ENCODE measurements around the gene RTL1. TPM values are rescaled to one million over a fixed set of nuclear protein-coding genes. Genes with fewer than 3 reads are reported as not detected.

RTL1 gene
- total RNA-seq, 1 experiment from 2014 or later: 0.16 TPM

DNA sequence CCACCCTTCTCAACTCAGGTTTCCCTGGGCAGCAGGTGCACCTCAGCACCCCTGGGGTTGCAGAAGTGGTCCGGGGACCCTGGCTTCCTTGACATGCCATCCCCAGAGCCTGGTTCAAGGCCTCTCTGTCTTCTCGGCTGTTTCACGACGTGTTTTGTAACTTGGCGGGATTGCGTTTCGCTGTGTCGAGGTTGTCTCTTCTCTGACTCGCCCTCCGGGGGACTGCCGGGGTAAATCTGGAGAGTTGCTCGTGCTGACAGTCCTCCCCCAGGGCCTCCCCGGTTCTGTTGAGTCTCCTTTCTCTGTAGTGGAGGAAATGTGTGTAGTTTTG, 52.0 kb downstream of the RTL1 start:
- DNase-seq (ENCODE audit: low spot score): no peak

DNA sequence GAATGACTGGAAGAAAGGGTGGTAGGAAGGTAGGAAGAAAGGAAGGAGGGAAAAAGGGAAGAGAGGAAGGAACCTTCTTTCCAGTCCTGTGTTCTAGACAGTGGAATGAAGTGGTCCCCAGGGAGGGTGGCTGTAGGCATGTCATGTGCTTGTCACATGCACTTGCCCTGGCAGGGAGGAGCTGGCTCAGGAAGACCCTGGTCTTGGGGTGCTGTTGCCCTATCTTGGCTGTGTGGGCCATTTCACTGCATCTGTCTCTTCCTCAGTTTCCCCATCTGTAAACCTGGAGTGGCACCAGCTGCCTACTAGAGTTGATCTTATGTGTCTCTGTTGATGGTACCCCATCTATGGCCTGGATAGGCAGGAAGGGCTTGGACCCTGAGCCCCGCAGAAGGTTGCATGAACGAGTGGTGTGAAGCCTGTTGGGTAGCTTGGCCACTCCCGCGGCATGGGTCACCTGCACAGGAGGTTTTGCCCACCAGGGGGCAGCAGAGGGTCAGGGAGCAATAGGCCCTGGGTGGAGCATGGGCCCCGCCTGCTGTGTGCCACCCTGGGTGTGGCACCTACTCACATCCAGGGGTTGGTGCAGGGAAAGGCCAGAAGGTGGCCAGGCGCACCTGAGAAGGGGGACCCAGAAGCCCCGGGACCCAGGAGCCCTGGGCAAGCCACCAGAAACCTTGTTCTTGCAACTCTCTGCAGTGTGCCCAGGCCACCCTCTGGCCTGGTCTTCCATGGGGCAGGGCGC, 52.5 kb downstream of the RTL1 start:
- peak; percentile 10 for DNase-seq (ENCODE audit: low spot score)

DNA sequence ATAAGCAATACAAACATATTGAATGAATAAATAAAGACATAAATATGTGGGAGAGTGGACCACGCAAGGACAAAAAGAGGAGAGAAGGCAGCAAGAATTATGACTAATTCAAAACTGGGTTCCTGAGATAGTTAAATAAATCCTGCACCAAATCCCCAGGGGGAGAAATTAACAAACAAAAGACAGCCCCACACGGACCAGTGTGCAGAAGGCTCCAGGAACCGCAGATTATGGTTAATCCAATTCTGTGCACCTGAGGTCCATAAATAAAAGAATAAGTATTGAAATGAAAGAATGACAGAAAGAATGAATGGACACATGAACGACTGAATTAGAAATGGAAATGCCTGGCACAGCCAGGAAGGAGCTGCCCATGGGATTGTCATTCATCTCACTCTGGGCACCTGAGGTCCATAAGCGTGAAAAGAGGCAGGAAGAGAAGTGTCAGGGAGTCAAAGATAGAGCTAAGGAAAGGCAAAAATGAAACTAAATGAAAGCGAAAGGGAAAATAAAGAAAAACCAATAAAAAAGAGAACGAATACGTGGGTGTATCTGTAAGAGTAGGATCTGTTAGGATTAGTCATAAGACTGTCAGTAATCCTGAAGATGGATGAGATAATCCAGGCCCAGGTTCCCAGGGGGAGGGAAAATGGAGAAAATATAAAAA, 54.3 kb downstream of the RTL1 start:
- peak; percentile 10 for DNase-seq (ENCODE audit: low spot score)

DNA sequence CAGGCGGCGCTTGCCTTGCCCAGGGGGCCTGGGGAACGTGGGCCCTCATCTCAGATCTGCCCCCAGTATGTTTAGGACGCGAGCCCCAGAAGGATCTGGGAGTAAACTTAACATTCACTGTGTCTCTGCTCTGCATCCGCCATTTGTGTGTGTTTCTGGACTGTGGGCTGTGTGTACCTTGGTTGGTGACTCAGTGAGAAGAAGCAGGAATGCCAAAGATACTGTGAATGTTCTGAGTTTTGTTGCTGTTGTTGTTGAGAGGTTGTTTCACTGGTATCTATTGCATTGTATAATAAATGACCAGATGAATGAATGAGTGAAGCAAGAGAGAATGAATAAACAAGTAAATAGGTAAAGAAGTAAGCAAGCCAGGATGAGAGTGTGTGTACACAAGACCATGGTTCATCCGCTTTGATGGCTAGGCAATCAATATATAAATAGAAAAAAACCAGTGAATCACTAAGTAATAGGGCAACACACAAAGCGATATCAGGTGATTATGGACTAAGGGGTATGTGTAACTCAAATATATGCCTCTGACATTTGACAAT, 57.1 kb downstream of the RTL1 start:
- DNase-seq (ENCODE audit: low spot score): no peak

DNA sequence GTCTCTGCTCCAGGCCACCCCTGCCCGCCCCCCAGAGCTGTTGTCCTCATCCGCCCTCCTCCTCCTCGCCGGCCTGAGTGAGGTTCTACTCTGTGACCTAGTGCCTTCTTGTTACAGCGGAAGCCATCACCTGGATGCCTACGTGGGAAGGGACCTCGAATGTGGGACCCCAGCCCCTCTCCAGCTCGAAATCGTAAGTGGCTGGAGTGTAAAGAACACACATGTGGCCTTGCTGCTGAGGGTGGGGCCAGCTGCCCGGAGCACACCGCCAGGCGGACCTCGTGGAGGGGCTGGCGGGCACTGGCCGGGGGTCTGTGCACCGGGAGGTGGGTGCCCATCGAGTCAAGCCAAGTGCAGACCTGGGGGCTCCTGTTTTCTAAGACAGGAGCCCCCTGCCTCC, 58.2 kb downstream of the RTL1 start:
- no peak for DNase-seq (ENCODE audit: low spot score)

DNA sequence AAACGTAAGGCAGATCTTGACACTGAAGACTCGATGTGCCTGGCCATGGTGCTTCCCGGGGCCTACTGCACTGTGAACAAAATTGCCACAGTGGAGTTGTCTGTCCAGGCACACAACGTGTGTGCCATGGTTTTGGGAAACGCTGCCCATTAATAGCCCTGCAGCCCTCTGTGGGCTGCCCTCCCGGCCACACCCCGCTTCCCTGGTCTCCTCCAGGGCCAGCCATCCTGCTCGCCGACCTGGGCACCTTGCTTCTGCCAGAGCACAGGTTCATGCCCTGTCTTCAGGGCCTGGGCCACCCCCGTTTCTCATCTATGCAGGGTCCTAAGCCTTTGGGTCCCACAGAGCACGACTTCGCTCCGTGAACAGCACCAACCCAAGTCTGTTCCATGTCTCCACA, 58.7 kb downstream of the RTL1 start:
- no peak for DNase-seq (ENCODE audit: low spot score)

DNA sequence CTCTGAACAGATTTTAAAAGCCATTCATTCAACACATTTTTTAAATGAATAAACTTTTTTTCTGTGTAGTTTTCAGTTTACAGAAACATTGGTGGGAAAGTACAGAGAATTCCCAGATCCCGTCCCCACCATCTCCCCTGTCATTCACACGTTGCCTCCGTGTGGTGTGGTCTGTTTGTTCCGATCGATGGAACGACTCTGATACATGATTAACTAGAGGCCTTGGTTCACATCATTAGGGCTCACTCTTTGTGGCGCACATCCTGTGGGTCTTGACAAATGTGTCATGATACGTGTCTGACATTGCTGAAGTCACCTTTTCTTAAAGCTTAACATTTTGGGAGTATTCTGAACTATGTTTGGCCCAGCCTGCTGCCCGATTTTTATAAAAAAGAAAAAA, 59.1 kb downstream of the RTL1 start:
- DNase-seq (ENCODE audit: low spot score): no peak

DNA sequence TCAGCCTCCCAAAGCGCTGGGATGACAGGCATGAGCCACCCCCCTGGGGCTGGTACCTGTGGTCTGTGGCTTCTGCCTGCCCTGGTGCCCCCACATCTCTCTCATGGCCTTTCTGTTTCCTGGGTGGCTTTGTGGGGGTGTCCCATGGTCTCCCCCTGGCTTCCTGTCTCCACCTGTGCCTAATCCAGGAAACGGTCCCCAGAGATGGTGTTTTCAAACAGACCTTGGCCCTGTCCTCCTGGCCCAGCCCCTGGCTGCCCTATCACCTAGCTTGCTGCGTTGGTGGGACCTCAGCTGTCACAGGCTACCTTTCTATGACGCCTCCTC, 59.5 kb downstream of the RTL1 start:
- DNase-seq (ENCODE audit: low spot score): no peak

DNA sequence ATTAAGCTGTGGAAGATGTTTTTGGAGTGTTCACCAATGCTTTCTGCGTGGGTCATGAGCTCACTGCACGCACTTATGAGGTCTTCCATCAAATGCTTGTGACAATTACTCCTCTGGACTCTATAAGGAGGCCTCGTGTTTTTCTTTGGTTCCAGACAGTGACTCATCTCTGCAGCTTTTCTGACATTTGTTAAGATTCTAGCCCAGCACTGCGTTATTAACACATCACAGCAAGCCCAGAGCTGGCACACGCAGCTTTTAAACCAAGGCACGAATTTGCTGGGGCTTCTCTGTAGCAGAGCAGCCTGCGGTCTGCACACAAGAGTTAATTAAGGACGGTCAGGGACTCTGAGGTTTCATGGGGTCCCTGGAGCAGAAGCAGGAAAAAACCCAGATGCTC, 60.7 kb downstream of the RTL1 start:
- DNase-seq (ENCODE audit: low spot score): peak; percentile 55

DNA sequence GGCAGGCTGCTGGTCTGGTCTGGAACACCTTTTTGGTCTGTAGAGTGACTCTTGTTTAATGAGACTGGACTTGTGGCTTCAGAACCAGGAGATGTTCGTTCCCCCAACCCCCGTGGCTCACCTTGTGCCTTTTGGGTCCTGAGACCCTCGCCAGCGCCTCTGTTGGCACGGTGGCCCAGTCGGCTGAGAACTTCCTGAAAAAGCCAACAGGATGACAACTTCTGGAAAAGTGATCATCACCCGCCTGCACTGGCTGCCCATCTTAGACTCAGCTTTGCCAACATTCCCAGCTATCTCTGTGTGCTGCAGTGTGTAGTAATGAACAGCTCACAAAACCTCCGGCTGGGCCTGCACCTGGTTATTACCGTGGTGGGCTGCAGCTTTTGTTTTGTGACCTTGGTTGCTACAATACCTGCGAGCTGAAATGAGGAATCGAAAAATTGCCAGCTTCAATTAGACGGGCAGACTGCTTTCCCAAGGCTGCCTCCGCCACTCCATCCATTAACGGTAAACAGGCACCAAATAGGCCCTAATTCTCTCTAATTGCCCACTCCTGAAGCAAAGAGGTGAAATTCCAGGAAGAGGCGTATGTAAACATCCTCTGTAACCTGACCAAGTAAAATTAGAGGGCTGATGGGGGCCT, 61.6 kb downstream of the RTL1 start:
- DNase-seq (ENCODE audit: low spot score): no peak

DNA sequence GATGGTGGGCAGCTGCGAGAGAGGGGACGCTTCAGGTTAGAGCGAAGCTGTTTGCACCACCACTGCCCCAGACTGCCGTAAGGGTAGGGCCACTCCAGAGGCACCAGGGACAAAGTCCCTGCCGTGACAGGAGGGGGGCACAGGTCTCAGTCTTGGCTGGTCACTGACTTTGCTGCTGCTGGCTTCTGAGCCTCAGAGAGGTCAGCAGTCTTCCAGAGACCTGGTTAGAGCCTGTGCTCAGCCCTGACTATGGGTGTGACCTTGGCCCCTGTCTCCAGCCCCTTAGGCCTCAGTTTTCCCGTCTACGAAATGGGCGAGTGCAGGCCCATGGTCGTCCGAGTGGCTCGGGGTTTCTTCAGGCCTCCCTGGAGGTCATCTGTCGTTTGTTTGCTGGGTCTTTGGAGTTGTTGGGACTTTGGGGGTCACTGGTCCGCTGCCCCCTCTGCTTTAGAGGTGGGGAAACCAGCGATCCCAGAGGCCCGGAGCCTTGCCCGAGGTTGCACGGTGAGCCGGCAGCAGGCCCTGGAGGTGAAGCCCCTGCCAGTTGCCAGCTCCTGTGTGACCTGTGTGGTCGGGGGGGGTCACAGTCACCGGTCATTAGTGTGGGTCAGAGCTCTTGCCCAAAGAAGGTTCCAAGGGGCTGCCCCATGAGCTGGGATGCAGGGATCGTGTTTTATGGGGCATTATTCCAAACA, 62.3 kb downstream of the RTL1 start:
- no peak for DNase-seq (ENCODE audit: low spot score)

DNA sequence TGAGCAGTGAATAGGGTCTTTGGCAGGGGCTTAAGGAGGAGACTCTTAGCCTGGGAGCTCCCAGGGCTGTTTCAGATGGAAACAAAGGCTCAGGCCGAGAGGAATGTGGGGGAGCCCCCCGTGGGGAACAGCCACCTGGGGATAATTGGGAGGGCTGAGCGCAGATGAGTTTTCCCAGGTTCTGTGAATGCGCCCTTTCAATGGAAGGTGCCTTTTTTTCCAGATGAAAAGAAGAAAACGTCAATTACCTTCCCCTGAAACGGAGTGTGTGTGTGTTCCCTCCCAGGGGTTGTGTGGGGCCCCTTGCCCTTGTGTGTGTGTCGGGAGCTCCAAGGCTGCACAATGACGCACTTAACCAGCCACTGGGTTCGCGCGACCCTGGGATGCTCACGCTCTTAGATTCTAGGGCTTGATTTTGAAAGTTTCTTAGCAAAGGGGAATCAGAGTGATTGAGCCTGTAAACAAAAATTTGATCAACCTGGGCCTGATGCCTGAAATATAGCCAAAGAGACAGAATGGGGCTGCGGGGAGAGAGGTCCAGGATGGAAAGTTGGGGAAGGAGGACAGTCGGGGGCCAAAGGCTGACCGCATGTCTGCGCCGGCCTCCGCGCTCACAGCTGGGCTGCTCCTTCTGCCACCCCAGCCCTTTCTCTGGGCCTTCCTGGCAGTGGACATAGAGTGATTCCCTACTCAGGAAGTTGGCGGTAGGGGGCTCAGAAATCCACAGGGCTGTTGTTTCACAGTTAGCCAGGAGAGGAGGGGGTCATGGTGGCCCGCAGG, 63.0 kb downstream of the RTL1 start:
- no peak for DNase-seq (ENCODE audit: low spot score)

DNA sequence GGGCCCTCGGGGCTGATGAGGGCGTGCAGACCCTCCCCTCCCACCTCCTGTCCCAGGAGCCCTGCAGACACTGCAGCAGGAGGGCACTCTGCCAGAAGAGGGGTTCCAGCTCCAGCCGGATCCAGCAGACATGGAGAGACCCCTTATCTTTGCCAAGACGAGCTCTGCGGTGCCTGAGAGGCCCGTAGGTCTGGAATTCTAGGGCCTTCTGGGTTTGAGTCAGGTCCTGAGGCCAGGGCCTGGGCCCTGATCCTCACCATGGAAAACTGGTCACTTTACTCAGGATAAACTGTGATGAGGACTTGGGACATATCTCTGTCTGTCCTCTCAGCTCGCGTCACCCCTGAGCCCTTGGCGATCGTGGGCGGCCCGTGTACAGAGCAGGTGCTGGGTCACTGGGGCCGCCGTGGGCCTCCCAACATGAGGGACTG, 63.8 kb downstream of the RTL1 start:
- DNase-seq (ENCODE audit: low spot score): no peak

DNA sequence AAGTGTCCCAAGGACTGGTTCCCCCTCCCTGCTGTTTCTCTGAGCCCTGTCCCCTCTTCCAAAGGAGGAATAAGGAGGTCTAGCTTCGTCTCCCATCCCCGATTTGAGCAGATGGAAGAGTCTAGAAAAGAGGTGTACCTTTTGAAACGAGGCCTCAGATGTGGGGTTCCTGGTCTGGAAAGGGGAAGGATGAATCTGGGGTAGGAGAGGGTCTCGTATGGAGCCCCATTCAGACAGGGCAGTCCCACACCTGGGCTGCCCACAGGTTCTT, 64.3 kb downstream of the RTL1 start:
- DNase-seq (ENCODE audit: low spot score): no peak

DNA sequence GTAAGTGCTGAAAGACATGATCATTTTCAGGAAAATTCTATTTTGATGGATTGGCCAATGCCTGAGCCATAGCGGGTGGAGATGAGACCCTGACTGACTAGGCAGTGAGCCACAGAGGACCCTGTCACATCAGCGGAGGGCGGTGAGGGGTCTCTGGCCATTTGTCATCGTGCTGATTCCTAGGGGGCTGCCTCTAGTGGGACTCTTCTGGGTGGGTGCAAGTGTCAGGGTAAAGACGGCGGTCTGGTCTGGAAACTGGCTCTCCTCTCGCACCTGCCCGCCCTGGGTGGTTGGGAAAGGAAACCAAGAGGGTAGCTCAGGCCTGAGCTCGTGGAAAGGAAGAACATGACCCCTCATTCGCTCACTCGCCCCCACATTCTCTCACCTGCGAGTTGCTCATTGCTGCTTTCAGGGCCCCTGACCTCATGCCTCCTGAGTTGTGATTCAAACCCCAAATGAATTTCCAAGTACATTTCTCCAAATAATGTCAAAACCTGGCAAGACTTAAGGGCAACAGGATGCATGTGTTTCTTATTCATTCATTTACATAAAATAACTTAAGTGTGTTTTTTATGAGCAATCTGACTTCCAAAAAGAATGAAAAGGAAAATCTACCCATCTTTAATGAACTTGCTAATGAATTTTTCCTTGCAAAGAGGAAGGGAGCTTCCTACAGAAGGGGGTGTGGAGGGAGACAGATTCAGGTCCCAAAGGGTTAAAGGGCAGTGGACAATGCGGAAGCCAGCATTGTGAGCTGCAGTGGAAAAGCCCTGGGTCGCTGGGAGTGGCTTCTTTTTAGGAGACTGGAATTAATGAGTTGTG, 64.8 kb downstream of the RTL1 start:
- no peak for DNase-seq (ENCODE audit: low spot score)

DNA sequence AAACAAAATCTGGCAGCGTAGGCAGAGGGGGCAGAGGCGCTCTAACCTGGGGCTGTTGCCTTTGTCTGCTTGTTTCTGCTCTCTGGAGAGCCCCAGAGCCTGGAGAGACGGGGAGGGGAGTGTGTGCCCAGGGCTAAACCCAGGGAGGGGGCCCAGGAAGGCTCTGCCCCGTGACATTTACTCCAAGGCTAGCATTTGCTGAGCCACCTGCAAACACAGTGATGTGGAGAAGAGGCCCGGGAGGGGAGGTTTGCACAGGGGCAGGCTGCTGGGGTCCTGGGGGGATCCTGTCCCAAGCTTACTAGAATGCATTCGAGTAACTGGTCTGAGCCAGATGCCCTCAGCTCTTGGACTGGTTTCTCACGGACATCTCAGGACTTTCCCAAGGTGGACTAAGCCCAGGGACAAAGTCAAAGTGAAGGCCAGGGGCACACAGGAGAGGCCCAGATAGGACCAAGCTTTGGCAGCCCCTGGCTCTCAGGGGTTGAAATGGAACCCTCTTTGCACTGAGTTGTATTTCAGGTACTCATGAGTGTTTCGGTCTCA, 65.6 kb downstream of the RTL1 start:
- no peak for DNase-seq (ENCODE audit: low spot score)

DNA sequence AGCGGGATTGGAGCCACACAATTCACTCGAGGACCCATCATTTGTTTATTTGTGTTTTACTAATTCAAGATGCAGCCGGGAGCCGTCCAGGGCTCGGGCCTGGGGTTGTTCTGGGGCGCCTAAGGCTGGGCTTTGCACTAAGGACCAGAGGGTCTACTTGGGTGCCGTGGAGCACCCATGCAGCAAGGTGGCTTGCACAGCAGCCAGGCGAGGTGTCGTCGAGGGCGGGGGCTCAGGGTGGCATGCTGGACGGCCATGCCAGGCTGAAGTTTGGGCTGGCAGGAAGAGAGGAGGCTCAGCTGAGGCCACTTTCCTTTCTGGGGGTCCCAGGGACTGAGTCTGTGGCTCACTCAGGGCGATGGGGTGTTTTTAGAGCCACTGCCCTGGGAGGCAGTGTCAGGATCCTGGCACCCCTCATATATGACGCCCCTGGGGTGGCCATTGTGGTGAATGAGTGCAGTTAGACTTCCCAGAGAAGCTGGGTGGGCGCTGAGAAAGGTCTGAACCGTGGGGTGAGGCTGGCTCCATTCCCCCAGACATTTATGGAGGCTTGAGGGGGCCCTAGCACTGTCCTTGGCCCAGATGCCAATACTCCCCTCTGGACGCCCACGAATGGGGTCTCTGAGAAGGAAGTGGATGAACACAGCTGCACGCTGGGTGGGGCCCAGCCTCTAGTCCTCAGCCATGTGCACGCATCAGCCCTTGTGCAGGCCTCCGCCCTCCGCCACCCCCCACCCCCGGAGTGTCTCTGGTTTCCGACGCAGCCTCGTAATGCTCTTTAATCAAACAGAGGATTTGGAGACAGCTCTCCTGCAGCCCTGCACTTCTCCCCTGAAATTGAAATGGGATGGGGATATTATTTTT, 66.3 kb downstream of the RTL1 start:
- DNase-seq (ENCODE audit: low spot score): no peak

DNA sequence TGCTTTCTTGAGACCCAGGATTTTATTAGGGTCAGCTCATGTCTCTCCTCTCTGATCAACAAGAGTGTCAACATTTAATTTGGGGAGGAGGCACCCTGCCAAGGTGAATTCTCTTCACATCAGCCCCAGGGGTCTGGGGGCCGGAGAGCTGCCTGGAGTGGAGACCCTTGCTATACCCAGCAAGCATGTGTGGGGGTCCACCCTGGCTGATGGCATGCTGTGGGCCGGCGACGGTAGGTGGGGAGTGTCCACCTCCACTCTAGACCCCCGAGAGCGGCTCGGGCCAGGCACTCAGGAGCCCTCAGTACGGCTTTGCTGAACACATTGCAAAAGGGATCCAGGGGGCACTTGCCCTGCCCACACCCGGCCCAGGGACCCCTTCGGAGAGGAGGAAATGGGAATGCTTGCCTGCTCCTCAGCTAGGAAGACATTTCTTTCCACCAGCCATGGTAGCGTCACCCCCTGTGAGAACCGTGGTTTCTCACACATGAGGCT, 67.2 kb downstream of the RTL1 start:
- DNase-seq (ENCODE audit: low spot score): no peak

DNA sequence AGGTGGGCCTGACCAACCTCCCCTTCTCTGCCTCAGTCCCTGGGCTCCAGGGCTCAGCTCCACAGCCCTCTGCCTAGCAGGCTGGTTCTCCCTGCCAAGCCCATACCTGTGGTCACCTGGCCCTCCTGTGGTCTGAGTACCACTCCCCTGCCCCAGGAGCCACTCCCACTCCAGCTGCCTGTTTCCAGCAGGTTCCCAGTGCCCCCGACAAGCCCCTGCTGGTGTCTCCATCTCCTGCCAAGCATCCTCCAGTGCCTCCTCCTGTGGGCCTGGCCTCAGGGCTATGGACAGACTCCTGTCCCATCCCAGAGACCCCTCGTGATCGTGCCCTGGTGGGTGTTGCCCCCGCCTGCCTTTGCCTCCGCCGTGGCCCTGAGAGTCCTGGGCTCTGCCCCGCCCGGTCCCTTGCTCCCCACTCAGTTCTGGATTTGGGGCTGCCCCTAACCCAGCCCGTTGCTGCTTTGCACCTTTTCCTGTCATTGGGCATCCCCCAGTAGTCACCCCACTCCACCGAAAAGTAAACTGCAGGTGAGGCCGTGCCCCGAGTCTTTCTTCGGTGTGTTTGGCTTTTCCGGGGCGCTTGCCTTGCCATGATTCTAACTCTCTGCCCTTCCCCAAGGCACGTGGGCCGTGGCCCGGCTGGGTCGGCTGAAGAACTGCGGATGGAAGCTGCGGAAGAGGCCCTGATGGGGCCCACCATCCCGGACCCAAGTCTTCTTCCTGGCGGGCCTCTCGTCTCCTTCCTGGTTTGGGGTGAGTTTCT, 67.8 kb downstream of the RTL1 start:
- DNase-seq (ENCODE audit: low spot score): no peak

Measured in A172 (cell line).